ENCODE measurements around the gene RCCD1.

The RCCD1 gene

DNA sequence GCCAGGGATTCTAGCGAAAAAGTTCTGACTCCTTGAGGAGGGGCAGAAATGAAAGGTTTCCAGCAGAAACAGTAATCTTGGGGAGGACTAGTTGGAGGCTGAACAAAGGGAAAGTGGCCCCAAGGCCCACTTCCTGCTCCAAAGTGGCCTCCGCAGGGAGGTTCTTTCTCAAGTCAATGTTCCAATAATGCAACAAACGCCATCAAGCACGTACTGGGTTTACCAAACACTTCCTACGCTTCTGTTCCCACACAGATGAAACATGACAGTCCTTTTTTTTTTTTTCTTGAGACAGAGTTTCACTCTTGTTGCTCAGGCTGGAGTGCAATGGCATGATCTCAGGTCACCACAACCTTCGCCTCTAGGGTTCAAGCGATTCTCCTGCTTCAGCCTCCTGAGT, 9.6 kb upstream of the RCCD1 start:
- no peak for DNase-seq

GRCh38 chr15:90946538-90946937, 8.1 kb upstream of the RCCD1 start:
- DNase-seq: no peak

GRCh38 chr15:90946941-90947576, 7.6 kb upstream of the RCCD1 start:
- DNase-seq: no peak

DNA sequence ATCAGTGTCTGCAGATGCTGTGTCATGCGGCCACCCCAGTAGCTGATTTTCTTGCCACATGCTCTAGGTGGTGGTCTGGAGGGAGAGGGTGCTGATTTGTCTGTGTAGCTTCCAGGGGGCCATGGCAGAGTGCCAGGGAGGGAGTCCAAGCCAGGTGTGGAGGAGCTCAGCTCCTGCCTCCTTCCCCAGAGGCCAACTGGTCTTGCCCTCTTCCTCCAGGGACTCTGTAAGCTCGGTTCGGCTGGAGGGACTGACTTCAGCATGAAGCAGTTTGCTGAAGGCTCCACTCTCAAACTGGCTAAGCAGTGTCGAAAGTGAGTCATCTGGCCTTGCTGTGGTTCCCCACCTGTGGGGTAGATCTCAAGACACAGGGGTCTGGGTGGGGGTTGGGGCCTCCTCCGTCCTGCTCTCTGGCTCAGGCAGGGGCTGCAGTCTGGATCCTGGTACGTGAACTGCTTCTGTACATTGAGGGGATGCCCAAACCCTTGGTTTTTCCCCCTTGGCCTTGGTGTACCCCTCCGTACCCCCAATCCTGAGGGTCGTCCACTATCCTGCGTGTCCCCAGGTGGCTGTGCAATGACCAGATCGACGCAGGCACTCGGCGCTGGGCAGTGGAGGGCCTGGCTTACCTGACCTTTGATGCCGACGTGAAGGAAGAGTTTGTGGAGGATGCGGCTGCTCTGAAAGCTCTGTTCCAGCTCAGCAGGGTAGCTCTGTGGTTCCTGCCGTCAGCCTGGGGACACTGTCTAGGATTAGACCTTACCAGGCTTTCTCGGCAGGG, 6.9 kb upstream of the RCCD1 start:
- DNase-seq: no peak

GRCh38 chr15:90948506-90948905, 6.2 kb upstream of the RCCD1 start:
- no peak for DNase-seq

DNA sequence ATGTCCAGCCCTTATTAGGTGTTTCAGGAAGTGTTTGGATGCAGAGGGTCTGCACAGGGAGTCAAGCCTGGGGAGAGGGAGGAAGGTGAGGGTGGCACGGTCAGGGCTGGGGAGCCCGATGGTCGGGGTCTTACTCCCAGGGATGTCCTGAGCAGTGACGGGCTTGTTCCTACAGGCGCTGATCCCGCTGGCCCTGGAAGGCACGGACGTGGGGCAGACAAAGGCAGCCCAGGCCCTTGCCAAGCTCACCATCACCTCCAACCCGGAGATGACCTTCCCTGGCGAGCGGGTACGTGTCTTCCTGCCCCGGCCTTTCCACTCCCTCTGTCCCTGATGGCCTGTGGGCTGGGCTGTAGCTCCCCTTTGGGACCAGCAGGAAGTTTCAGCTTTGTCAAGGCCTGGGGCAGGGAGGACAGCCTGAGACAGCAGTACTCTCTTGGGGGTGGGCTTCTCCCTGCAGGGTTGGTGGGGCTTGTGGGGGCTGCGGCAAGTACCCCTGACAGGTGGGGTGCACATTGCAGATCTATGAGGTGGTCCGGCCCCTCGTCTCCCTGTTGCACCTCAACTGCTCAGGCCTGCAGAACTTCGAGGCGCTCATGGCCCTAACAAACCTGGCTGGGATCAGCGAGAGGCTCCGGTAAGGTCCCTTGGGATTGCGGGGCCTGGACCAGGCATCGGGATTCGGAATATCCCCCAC, 4.6 kb upstream of the RCCD1 start:
- no peak for DNase-seq

GRCh38 chr15:90950676-90951075, 4.0 kb upstream of the RCCD1 start:
- DNase-seq: no peak

GRCh38 chr15:90952901-90953677, 1.6 kb upstream of the RCCD1 start:
- no peak for DNase-seq

GRCh38 chr15:90953947-90954711, 555 bp upstream of the RCCD1 start:
- no peak for DNase-seq

- peak; percentile 35 for DNase-seq
These were observed 1.1 kb downstream of the RCCD1 start for GRCh38 chr15:90955624-90956273.

DNA sequence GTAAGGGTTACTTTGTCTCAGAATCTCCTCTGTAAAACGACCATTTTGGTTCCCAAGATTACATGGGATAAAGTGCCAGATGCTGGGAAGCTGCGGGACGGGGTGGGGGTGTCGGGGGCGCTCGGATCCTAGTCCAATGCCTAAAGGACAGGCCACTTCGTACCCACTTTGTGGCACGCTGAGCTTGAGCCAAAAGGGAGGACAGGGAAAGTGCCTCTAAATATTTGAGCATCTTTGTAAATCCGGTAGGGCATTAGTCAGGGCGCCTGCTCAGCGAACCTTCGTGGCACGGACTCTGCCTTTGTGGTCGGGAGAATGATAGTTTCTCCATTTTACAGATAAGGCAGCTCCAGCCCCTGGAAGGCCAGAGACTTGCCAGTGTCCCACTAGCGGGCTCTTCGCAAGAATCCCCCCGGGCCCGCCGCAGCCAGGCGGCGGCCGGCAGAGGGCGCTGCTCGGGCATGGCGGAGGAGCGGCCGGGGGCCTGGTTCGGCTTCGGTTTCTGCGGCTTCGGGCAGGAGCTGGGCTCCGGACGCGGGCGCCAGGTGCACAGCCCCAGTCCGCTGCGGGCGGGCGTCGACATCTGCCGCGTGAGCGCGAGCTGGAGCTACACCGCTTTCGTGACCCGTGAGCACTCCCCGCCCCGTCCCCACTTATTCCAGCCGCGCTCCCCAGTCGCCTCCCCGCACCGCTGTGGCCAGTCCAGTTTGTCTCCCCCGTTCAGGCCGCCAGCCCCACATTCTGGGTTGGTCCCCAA, 1.8 kb downstream of the RCCD1 start:
- DNase-seq: no peak

- DNase-seq: no peak
These were observed 2.5 kb downstream of the RCCD1 start for GRCh38 chr15:90957031-90957790.

DNA sequence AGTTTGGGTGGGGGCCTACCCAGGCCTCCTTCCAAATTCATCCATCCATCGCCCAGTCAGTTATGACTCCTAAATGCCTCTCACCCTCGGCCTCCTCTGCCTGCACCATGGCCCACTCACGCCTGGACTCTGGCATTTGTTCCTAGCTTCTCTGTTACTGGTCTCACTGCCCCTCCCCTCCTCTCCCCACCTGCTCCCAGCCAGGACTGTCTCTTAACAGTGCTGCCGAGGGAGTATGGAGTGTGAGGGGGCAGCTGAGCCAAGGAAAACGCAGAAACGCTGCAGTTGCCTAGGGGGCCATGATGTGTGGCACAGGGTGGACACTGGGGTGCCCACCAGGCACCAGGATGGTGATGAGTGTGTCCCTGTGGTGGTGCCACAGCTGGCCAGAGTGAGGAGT, 3.1 kb downstream of the RCCD1 start:
- DNase-seq: no peak

- no peak for DNase-seq
These were observed 4.4 kb downstream of the RCCD1 start for GRCh38 chr15:90959028-90959595.

DNA sequence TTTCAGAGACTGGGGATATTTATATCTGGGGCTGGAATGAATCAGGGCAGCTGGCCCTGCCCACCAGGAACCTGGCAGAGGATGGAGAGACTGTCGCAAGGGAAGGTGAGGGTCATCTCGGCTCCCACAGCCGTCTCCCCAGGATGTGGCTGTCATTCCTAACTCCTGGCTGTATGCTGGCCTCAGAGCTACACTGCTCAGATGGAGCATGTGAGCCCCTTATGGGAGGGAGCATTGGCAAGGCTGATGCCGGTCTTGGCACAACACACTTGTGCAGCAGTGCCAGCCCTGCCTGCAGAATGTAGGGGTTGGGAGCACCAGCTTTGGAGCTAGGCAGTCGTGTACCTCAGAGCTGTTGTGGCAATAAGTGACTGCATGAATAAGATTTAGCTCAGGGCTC, 5.2 kb downstream of the RCCD1 start:
- DNase-seq: no peak

DNA sequence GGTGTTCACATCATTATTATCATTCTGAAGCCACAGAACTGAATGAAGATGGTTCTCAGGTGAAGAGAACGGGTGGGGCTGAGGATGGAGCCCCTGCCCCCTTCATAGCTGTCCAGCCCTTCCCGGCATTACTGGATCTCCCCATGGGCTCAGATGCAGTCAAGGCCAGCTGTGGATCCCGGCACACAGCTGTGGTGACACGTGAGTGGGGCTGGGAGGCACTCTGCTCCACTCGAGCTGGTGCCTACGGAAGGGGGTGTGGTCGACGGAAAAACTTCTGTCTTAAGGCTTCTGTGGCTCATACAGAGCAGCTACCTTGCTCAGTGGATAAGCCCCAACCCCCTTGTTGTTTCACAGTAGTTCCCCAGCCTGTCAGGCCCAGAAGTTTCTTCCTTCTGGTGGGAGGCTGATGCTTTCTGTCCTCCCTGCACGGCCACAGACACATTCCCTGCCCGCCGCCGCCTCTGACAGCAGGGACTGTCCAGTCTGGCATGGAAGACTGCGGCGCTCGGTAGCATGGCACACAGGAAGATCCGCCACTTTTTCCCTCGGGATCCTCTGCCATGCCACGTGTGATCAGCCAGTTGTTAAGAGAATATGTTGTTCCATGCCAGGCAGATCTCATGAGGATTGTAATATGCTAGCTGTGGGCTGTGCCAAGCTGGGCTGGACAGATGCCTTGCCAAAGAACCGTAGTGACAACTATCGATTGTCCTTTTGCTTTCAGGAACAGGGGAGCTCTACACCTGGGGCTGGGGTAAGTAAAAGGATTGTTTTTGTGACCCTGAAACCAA, 5.8 kb downstream of the RCCD1 start:
- DNase-seq: no peak

DNA sequence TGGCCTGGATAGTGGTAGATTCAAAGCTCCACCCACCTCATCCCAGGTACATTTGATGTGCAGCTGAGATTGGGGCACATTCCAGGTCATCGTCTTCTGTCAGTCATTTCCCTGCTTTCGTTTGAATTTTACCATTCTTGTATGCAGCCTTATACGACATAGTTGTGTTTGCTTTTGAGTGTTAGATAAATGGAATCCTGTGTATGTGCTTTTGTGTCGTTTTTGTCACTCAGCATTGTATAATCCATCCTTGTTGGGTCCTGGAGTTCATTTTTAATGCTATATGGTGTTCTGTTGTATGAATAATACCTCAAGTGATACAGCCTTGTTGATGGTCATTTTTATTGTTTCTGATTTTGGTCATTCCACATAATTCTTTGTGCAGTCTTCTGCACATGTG, 7.3 kb downstream of the RCCD1 start:
- DNase-seq: no peak

DNA sequence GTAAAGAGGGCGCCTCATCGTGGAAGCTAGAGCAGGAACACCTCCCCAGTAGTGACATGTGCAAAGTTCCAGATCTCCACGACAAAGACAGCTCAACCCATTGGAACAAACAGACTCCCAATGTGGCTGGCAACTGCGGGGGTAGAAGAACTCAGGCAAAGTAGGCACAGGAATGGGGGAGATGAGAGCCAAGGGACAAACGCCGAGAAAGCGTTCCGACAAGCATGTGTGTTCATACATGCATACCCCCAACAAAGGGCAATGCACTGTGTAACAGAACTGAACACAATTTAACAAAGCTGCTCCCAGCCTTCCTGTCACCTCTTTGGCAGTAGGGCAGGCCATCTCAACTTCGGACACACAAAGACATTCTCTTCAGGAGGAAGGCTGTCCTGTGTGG, 11.6 kb downstream of the RCCD1 start:
- DNase-seq: no peak

- no peak for DNase-seq
These were observed 12.5 kb downstream of the RCCD1 start for GRCh38 chr15:90967206-90967605.

All from NCI-H345 (cell line).